GM19023 (cell line): ENCODE data around the gene BTG1.
A peak's percentile ranks its signal among the peaks of the same experiment; 100 is the strongest.

Experiments used
- ATAC-seq: cut with Tn5 transposase; IDR thresholded peaks from one replicate; pipeline ENCODE4 v1.9.1; 2021; ENCODE audit warnings: mild to moderate bottlenecking, moderate library complexity; ENCODE audit not compliant: unreplicated experiment

BTG1 gene

GRCh38 chr12:92145731-92146496 is at the start of gene BTG1:
Gene BTG1 (minus strand): TSS chr12:92145846. CDS start chr12:92145535, 311 bp downstream.
- peak; percentile 76 for ATAC-seq

GRCh38 chr12:92194561-92194960 is 48.9 kb upstream of the BTG1 start:
- ATAC-seq, result no peak

GRCh38 chr12:92193846-92194245 is 48.2 kb upstream of the BTG1 start:
- ATAC-seq, result no peak

GRCh38 chr12:92193063-92193462 is 47.4 kb upstream of the BTG1 start:
- ATAC-seq, result no peak

- ATAC-seq, result no peak
Observed at GRCh38 chr12:92192360-92192759, 46.7 kb upstream of the BTG1 start.

GRCh38 chr12:92191061-92191460 is 45.4 kb upstream of the BTG1 start:
- ATAC-seq, result no peak

GRCh38 chr12:92188517-92189188 is 43.0 kb upstream of the BTG1 start:
- no peak for ATAC-seq

- ATAC-seq, result no peak
Observed at GRCh38 chr12:92186038-92186470, 40.4 kb upstream of the BTG1 start.

- peak; percentile 72 for ATAC-seq
Observed at GRCh38 chr12:92185052-92185451, 39.4 kb upstream of the BTG1 start.

- ATAC-seq, result no peak
Observed at GRCh38 chr12:92183575-92183974, 37.9 kb upstream of the BTG1 start.

GRCh38 chr12:92178340-92178739 is 32.7 kb upstream of the BTG1 start:
- ATAC-seq, result no peak

GRCh38 chr12:92176646-92177045 is 31.0 kb upstream of the BTG1 start:
- ATAC-seq, result no peak

- ATAC-seq, result no peak
Observed at GRCh38 chr12:92175961-92176360, 30.3 kb upstream of the BTG1 start.

- no peak for ATAC-seq
Observed at GRCh38 chr12:92170050-92170449, 24.4 kb upstream of the BTG1 start.

GRCh38 chr12:92167075-92167474 is 21.4 kb upstream of the BTG1 start:
- no peak for ATAC-seq

- ATAC-seq, result no peak
Observed at GRCh38 chr12:92164712-92165111, 19.1 kb upstream of the BTG1 start.

GRCh38 chr12:92162079-92162478 is 16.4 kb upstream of the BTG1 start:
- no peak for ATAC-seq

GRCh38 chr12:92158796-92159439 is 13.3 kb upstream of the BTG1 start:
- ATAC-seq, result peak; percentile 51

- no peak for ATAC-seq
Observed at GRCh38 chr12:92156704-92157395, 11.2 kb upstream of the BTG1 start.

- ATAC-seq, result no peak
Observed at GRCh38 chr12:92156139-92156538, 10.5 kb upstream of the BTG1 start.

- ATAC-seq, result no peak
Observed at GRCh38 chr12:92155733-92156132, 10.1 kb upstream of the BTG1 start.
